ENCODE measurements around the gene HOXA2.

DNA sequence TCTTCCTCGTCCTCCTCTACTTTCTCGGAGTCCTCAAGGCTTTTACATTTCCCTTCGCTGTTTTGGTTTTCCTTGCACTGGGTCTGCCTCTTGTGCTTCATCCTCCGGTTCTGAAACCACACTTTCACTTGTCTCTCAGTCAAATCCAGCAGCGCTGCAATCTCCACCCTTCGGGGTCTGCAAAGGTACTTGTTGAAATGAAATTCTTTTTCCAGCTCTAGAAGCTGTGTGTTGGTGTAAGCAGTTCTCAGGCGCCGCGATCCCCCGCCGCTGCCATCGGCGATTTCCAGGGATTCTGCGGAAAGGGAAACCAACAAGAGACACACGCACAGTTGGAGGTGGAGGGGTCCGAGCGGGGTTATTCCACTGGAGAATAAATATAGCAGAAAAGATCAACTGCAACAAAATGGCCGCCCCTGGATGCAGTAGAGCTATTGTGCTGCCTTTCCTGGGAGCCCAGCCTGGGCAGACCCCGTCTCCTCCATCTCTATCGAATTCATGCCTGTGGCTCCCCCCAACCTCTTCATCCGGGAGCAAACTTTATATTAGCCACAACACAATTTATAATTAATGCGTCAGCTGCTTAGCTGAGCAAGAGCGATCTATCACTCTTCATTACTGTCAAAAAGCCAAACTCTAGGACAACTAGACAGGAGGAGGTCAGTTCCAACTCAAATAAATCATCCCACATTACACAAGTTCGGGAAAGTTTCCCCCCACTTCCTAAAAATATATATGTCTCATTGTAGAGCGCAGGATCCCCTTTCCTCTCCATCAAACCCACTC lies 1.1 kb downstream of the HOXA2 start:
- no peak for TF ChIP-seq POLR2A (IDR thresholded peaks at IDR 0.05; ENCODE audit: extremely low read depth, insufficient read length)
- TF ChIP-seq, protein P1, sequence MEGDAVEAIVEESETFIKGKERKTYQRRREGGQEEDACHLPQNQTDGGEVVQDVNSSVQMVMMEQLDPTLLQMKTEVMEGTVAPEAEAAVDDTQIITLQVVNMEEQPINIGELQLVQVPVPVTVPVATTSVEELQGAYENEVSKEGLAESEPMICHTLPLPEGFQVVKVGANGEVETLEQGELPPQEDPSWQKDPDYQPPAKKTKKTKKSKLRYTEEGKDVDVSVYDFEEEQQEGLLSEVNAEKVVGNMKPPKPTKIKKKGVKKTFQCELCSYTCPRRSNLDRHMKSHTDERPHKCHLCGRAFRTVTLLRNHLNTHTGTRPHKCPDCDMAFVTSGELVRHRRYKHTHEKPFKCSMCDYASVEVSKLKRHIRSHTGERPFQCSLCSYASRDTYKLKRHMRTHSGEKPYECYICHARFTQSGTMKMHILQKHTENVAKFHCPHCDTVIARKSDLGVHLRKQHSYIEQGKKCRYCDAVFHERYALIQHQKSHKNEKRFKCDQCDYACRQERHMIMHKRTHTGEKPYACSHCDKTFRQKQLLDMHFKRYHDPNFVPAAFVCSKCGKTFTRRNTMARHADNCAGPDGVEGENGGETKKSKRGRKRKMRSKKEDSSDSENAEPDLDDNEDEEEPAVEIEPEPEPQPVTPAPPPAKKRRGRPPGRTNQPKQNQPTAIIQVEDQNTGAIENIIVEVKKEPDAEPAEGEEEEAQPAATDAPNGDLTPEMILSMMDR (IDR thresholded peaks at IDR 0.05; ENCODE audit: low read depth, low read length), result no peak
